NB4 (cell line): ENCODE data around the gene TSN.

ENCODE experiments used
- CTCF ChIP-seq: IDR thresholded peaks from one replicate; pipeline ENCODE4 v1.5.1; 2012; ENCODE audit warnings: low read depth, low read length
- MAX ChIP-seq: IDR thresholded peaks from 2 replicates; pipeline ENCODE4 v1.6.1; 2011; ENCODE audit warnings: low read depth, low read length
- MYC ChIP-seq: IDR thresholded peaks from 2 replicates; pipeline ENCODE4 v1.6.1; 2011; ENCODE audit warnings: low read depth, low read length
- POLR2A ChIP-seq: IDR thresholded peaks from 2 replicates; pipeline ENCODE4 v1.6.1; 2011; ENCODE audit warnings: mild to moderate bottlenecking; ENCODE audit not compliant: insufficient read length; ENCODE audit errors: extremely low read depth

GRCh38 chr2:121803503-121803902, 48.1 kb downstream of the TSN start:
- TF ChIP-seq CTCF (no peak), POLR2A (no peak), MAX (no peak), MYC (no peak)
